MM.1S (cell line): ENCODE results near the gene RYR2.

Experiments
- DNase-seq: peaks from one replicate; pipeline ENCODE4 v3.0.0-alpha.2; 2015
- H2AFZ ChIP-seq: fragments of 300-600 bp; sonication (generic); 2 replicates; pipeline ENCODE4 v1.6.0; 2016; ENCODE audit warnings: antibody characterized with exemption, low read length
- H3F3A ChIP-seq: fragments of 300-600 bp; sonication (generic); 2 replicates; pipeline ENCODE4 v1.6.1; 2016; ENCODE audit warnings: mild to moderate bottlenecking, antibody characterized with exemption, low read length, moderate library complexity, mixed read lengths; ENCODE audit not compliant: insufficient read depth
- H3K27ac ChIP-seq: fragments of 300-600 bp; sonication (generic); 2 replicates; pipeline ENCODE4 v1.5.1; 2016; ENCODE audit warnings: mild to moderate bottlenecking, low read length
- H3K27me3 ChIP-seq: fragments of 300-600 bp; sonication (generic); replicated peaks from 2 replicates; pipeline ENCODE4 v1.6.0; 2016; ENCODE audit warnings: low read length; ENCODE audit not compliant: insufficient read depth
- H3K36me3 ChIP-seq: fragments of 300-600 bp; sonication (generic); replicated peaks from 2 replicates; pipeline ENCODE4 v1.6.1; 2016; ENCODE audit warnings: mild to moderate bottlenecking, low read length, mixed read lengths; ENCODE audit not compliant: insufficient read depth
- H3K4me1 ChIP-seq: fragments of 300-600 bp; sonication (generic); 2 replicates; pipeline ENCODE4 v1.6.1; 2016; ENCODE audit warnings: low read length, mixed read lengths
- H3K4me2 ChIP-seq: fragments of 300-600 bp; sonication (generic); 2 replicates; pipeline ENCODE4 v1.6.0; 2016; ENCODE audit warnings: low read depth, low read length
- H3K4me3 ChIP-seq: fragments of 300-600 bp; sonication (generic); 2 replicates; pipeline ENCODE4 v1.5.1; 2016; ENCODE audit warnings: low read length, mixed read lengths
- H3K79me2 ChIP-seq: fragments of 300-600 bp; sonication (generic); 2 replicates; pipeline ENCODE4 v1.6.1; 2016; ENCODE audit warnings: mixed run types, low read length, mixed read lengths
- H3K9ac ChIP-seq: fragments of 300-600 bp; sonication (generic); 2 replicates; pipeline ENCODE4 v1.6.1; 2016; ENCODE audit warnings: low read length, mixed read lengths
- H3K9me2 ChIP-seq: fragments of 300-600 bp; sonication (generic); replicated peaks from 2 replicates; pipeline ENCODE4 v1.6.1; 2016; ENCODE audit warnings: mild to moderate bottlenecking, low read length, mixed read lengths; ENCODE audit not compliant: insufficient read depth
- H3K9me3 ChIP-seq: fragments of 300-600 bp; sonication (generic); replicated peaks from 2 replicates; pipeline ENCODE4 v1.6.1; 2016; ENCODE audit warnings: mild to moderate bottlenecking, low read length, mixed read lengths; ENCODE audit not compliant: insufficient read depth
- H4K20me1 ChIP-seq: fragments of 300-600 bp; sonication (generic); 2 replicates; pipeline ENCODE4 v1.6.1; 2016; ENCODE audit warnings: mild to moderate bottlenecking, low read length, moderate library complexity, mixed read lengths; ENCODE audit not compliant: insufficient read depth
- EZH2 ChIP-seq: fragments of 300-600 bp; sonication (generic); optimal IDR thresholded peaks from 2 replicates; pipeline ENCODE3; 2017; ENCODE audit warnings: low read depth, mild to moderate bottlenecking, antibody characterized with exemption, low read length, mixed read lengths
- EZH2phosphoT487 ChIP-seq: fragments of 300-600 bp; sonication (generic); IDR thresholded peaks from 2 replicates; pipeline ENCODE4 v1.6.1; 2018; ENCODE audit warnings: antibody characterized with exemption, low read length
- TF ChIP-seq, protein P1 (sequence below): fragments of 300-600 bp; sonication (generic); IDR thresholded peaks from 2 replicates; pipeline ENCODE4 v1.5.1; 2016; ENCODE audit warnings: antibody characterized with exemption, low read length, mixed read lengths

Gene RYR2

DNA sequence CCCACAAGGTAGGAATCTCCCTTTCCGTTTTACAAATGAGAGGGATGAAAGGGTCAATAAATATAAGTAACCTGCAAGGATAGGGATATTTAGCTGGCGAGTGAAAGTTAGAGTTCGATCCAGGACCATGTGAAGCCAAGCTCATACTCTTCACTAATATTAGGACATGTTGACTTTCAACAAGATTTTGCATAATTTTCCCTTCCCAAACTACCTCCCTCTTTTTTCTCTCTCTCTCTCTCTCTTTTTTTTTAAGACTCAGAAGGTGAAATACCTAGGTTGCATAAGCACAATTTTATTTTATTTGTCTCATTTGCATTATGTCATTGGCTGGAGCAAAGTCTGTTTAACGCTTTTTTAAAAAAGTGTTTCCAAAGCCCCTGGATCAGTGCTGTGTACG is 29.6 kb upstream of the RYR2 start:
- no peak overlapping the region for H3K27ac ChIP-seq
- no peak for DNase-seq
- no peaks in the 10 kb centered on the region for H3K9me2 ChIP-seq
- H3K27me3 ChIP-seq: no peaks in the 10 kb centered on the region
- H3K9ac ChIP-seq: no peak overlapping the region
- no peak for TF ChIP-seq EZH2
- TF ChIP-seq EZH2phosphoT487: no peak
- TF ChIP-seq, protein P1, sequence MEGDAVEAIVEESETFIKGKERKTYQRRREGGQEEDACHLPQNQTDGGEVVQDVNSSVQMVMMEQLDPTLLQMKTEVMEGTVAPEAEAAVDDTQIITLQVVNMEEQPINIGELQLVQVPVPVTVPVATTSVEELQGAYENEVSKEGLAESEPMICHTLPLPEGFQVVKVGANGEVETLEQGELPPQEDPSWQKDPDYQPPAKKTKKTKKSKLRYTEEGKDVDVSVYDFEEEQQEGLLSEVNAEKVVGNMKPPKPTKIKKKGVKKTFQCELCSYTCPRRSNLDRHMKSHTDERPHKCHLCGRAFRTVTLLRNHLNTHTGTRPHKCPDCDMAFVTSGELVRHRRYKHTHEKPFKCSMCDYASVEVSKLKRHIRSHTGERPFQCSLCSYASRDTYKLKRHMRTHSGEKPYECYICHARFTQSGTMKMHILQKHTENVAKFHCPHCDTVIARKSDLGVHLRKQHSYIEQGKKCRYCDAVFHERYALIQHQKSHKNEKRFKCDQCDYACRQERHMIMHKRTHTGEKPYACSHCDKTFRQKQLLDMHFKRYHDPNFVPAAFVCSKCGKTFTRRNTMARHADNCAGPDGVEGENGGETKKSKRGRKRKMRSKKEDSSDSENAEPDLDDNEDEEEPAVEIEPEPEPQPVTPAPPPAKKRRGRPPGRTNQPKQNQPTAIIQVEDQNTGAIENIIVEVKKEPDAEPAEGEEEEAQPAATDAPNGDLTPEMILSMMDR: no peak
- H3K4me1 ChIP-seq: no peaks in the 10 kb centered on the region
- H3K4me2 ChIP-seq: no peak overlapping the region
- no peaks in the 10 kb centered on the region for H3F3A ChIP-seq
- H2AFZ ChIP-seq: no peak overlapping the region
- H4K20me1 ChIP-seq: no peaks in the 10 kb centered on the region
- no peaks in the 10 kb centered on the region for H3K79me2 ChIP-seq
- H3K36me3 ChIP-seq: no peaks in the 10 kb centered on the region
- no peaks in the 10 kb centered on the region for H3K9me3 ChIP-seq
- no peak overlapping the region for H3K4me3 ChIP-seq

DNA sequence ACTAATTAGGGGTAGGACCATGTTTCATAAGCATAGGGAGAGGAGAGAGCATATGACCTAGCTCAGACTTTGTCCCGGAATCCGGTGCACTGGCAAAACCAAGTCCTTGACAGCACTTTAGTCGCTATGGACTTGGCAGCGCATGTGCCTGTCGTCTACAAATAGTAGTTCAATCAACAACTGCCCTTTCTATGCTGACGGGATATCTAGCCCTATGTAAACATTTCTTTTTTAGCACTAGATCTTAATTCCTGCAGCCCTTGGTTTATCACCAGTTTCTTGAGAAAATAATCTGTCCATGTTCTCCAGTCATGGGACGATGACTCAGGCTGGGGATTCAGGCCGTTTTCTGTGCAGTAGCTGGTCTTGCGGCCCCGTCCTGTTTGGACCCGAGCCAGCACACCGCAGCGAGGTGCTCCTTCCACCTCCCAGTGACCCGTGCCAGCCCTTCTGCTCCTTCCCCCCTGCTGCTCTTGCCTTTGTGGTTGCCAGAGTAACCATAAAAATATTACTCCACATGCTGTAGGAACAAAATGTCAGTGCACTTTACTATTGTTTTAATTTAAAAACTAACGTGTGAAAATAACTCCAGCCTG is 29.1 kb upstream of the RYR2 start:
- no peak for DNase-seq
- H4K20me1 ChIP-seq: no peaks in the 10 kb centered on the region
- H3K9me2 ChIP-seq: no peaks in the 10 kb centered on the region
- H3K4me1 ChIP-seq: no peaks in the 10 kb centered on the region
- TF ChIP-seq EZH2 (no peak), EZH2phosphoT487 (no peak)
- TF ChIP-seq, protein P1: no peak
- H3K79me2 ChIP-seq: no peaks in the 10 kb centered on the region
- no peak overlapping the region for H3K4me3 ChIP-seq
- no peaks in the 10 kb centered on the region for H3K36me3 ChIP-seq
- no peaks in the 10 kb centered on the region for H3K27me3 ChIP-seq
- H3K9me3 ChIP-seq: no peaks in the 10 kb centered on the region
- no peak overlapping the region for H3K27ac ChIP-seq
- no peak overlapping the region for H2AFZ ChIP-seq
- H3F3A ChIP-seq: no peaks in the 10 kb centered on the region
- no peak overlapping the region for H3K4me2 ChIP-seq
- H3K9ac ChIP-seq: no peak overlapping the region

DNA sequence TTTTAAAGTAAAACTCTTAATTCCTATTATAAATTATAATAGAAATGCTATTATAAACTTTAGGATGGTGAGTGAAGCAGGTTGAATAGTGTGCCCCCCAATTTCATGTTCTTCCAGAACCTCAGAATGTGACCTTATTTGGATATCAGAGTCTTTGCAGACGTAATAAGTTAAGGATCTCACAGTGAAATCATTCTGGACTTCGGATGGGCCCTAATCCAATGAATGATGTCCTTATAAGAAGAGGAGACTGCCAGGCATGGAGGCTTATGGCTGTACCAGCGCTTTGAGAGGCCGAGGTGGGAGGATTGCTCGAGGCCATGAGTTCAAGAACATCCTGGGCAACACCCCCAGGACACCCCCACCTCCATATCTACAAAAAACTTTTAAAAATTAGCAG is 28.4 kb upstream of the RYR2 start:
- TF ChIP-seq EZH2 (no peak), EZH2phosphoT487 (no peak)
- TF ChIP-seq, protein P1: no peak

More for the DNA sequence above, 28.4 kb upstream of the RYR2 start:
- Histone ChIP-seq H3K9ac (no peak overlapping the region), H3K27ac (no peak overlapping the region), H3K4me1 (no peaks in the 10 kb centered on the region), H3F3A (no peaks in the 10 kb centered on the region), H3K9me3 (no peaks in the 10 kb centered on the region), H3K36me3 (no peaks in the 10 kb centered on the region), H3K27me3 (no peaks in the 10 kb centered on the region), H3K79me2 (no peaks in the 10 kb centered on the region), H4K20me1 (no peaks in the 10 kb centered on the region), H3K9me2 (no peaks in the 10 kb centered on the region), H3K4me3 (no peak overlapping the region), H2AFZ (no peak overlapping the region), H3K4me2 (no peak overlapping the region)
- no peak for DNase-seq
